A549 (cell line): ENCODE measurements around the gene CARMIL1.

Experiments
- CTCF ChIP-seq: fragments of >200 bp; sonication (Bioruptor Twin); formaldehyde crosslinking; IDR thresholded peaks from 3 replicates; pipeline ENCODE4 v1.5.1; 2016
- EP300 ChIP-seq, 2 experiments: fragments of >200 bp; sonication (Bioruptor Twin); formaldehyde crosslinking; IDR thresholded peaks; 2 replicates in 1 of 2; 3 replicates in 1 of 2; pipeline ENCODE4 v1.6.1; 2016 to 2017
- KDM5A ChIP-seq: fragments of 200-600 bp; sonication (generic); IDR thresholded peaks from 2 replicates; pipeline ENCODE4 v1.6.1; 2016; ENCODE audit warnings: antibody characterized with exemption, mild to moderate bottlenecking
- MAX ChIP-seq: IDR thresholded peaks from 2 replicates; pipeline ENCODE4 v1.6.1; 2012
- POLR2A ChIP-seq: IDR thresholded peaks from 2 replicates; pipeline ENCODE4 v1.6.1; 2012; ENCODE audit warnings: mild to moderate bottlenecking, low read length
- SMC3 ChIP-seq: fragments of >200 bp; sonication (Bioruptor Twin); formaldehyde crosslinking; IDR thresholded peaks from 3 replicates; pipeline ENCODE4 v1.6.1; 2018; ENCODE audit warnings: inconsistent platforms
- TF ChIP-seq, protein P1 (sequence below): fragments of 200-600 bp; sonication (generic); IDR thresholded peaks from 2 replicates; pipeline ENCODE4 v1.6.1; 2016; ENCODE audit warnings: antibody characterized with exemption, mild to moderate bottlenecking, moderate library complexity

DNA sequence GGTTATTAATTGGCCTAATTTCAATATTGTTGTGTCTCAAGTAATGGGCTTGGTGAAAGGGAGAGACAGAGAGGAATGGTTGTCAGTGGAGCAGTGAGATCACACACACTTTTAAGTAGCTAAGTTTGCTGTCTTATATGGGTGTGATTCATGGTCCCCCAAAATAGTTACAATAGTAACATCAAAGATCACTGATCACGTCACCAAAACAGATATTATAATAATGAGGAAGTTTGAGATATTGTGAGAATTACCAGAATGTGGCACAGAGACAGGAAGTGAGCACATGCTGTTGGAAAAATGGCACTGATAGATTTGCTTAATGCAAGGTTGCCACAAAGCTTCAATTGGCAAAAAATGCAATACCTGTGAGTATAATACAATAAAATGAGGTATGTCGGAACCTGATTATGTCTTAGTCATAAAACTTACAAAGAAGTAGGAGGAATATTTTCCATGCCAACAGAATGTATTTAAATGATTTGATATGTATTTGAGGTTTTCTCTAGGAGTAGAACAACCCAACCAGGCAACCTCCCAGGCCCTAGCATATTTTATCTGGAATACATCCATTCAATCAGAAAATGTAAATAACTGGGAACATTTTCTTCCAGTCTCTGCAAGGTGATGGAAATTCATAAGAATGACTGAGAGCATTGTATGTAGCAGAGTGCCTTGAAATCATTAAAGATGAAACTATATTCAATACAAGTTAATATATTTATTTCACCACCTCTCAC is 167.8 kb downstream of the CARMIL1 start:
- TF ChIP-seq KDM5A: no peak
- TF ChIP-seq, protein P1, sequence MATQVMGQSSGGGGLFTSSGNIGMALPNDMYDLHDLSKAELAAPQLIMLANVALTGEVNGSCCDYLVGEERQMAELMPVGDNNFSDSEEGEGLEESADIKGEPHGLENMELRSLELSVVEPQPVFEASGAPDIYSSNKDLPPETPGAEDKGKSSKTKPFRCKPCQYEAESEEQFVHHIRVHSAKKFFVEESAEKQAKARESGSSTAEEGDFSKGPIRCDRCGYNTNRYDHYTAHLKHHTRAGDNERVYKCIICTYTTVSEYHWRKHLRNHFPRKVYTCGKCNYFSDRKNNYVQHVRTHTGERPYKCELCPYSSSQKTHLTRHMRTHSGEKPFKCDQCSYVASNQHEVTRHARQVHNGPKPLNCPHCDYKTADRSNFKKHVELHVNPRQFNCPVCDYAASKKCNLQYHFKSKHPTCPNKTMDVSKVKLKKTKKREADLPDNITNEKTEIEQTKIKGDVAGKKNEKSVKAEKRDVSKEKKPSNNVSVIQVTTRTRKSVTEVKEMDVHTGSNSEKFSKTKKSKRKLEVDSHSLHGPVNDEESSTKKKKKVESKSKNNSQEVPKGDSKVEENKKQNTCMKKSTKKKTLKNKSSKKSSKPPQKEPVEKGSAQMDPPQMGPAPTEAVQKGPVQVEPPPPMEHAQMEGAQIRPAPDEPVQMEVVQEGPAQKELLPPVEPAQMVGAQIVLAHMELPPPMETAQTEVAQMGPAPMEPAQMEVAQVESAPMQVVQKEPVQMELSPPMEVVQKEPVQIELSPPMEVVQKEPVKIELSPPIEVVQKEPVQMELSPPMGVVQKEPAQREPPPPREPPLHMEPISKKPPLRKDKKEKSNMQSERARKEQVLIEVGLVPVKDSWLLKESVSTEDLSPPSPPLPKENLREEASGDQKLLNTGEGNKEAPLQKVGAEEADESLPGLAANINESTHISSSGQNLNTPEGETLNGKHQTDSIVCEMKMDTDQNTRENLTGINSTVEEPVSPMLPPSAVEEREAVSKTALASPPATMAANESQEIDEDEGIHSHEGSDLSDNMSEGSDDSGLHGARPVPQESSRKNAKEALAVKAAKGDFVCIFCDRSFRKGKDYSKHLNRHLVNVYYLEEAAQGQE: no peak
- TF ChIP-seq MAX: no peak
- TF ChIP-seq CTCF: no peak
- TF ChIP-seq POLR2A: no peak
- no peak for TF ChIP-seq EP300 (IDR thresholded peaks at IDR 0.05)
- TF ChIP-seq SMC3: no peak
